Measurements from ENCODE around the gene TVP23A. TPM values are rescaled to one million over a fixed set of nuclear protein-coding genes. Genes with fewer than 3 reads are reported as not detected.

TVP23A gene
- total RNA-seq, 8 experiments from 2014 or later, result 0.15 to 5.5 (median 2.7) TPM

DNA sequence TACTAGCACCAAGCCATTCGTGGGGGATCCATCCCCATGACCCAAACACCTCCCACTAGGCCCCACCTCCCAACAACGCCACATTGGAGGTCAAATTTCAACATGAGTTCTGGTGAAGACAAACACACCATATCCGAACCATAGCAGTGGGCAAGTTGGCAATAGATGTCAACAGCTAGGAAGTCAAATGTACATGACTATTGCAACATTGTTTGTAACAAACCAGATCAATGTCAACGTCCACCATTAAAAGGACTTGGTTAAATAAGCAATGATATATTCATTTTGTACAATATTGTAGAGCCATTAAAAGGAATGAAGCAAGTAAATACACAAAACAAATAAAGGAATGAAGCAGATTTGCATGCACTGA is 31.9 kb upstream of the TVP23A start:
- H3K27ac ChIP-seq, result no peak overlapping the region
- ATAC-seq (replicated peaks in 6 of 8), result no peak
- no peak overlapping the region for H3K4me3 ChIP-seq
- in situ Hi-C loops (cut with MboI; ENCODE audit: low pct_unique_long_range_greater_than_20kb in 2 of 9, low sequenced_read_pairs in 9 of 9, unreplicated experiment in 9 of 9), result no loop called here
- 0 to 100% (median 54%) methylated on average over 1 to 3 of the region's 4 CpGs; no CpG with 5 or more reads in 1 of the 10 experiments for WGBS, 10 experiments
- no peaks in the 10 kb centered on the region for H3K4me1 ChIP-seq (replicated peaks in 1 of 2)

DNA sequence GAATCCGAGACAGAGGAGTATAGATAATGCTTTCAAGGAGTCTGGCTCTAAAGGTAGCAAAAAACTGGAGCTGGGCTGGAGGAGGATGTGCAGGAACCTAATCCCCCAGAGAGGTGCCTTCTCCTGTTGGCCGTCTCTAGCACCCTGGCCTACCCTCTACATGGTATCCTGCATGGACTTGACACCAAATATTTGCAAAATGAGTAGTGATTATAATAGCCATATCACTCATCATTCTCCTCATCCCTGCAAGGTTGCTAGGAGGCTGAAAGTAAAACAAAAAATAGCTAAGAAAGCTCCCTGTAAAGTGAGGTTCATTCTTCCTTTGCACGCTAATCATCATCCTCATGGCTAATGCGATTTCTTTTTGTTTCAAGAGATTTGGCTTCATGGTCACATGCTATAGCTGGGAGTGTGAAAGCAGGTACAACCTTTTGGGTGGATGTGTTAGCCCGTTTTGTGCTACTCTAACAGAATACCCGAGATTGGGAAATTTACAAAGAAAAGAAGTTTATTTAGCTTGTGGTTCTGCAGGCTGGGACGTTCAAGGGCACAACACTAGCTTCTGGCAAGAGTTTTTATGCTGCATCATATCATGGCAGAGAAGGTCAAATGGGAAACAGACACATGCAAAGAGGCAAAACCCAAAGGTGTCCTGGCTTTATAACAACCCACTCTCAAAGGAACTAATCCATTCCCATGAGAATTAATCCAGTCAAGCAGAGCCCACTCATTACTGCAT is 31.3 kb upstream of the TVP23A start:
- in situ Hi-C loops (cut with MboI; ENCODE audit: low pct_unique_long_range_greater_than_20kb in 2 of 9, low sequenced_read_pairs in 9 of 9, unreplicated experiment in 9 of 9), result no loop called here
- 0 to 91% (median 30%) methylated on average over 1 to 7 of the region's 7 CpGs for WGBS, 10 experiments
- no peaks in the 10 kb centered on the region for H3K4me1 ChIP-seq (replicated peaks in 1 of 2)
- no peak overlapping the region for H3K4me3 ChIP-seq
- no peak for ATAC-seq (replicated peaks in 6 of 8)
- H3K27ac ChIP-seq, result no peak overlapping the region

DNA sequence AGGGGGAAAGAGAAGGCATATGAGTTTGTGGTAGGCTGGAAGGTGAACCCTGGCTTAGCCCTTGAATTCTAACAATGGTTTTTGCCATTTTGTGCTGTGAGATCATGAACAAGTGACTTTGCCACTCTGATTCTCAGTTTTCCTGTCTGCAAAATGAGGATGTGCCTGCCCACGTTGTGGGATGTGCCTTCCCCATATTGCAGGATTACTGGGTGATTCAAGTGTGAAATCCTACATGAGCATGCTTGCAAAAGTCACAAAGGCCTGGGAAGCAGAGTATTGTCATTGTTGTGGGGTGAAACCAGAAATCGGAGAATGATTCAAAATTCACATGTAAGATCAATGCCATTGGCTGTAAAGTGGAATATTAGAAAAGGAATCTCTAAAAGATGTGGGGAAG is 28.6 kb upstream of the TVP23A start:
- in situ Hi-C loops (cut with MboI; ENCODE audit: low pct_unique_long_range_greater_than_20kb in 2 of 9, low sequenced_read_pairs in 9 of 9, unreplicated experiment in 9 of 9), result no loop called here
- 0 to 80% (median 49%) methylated on average over 1 to 2 of the region's 2 CpGs; no CpG with 5 or more reads in 2 of the 10 experiments for WGBS, 10 experiments
- ATAC-seq (replicated peaks in 6 of 8), result no peak

DNA sequence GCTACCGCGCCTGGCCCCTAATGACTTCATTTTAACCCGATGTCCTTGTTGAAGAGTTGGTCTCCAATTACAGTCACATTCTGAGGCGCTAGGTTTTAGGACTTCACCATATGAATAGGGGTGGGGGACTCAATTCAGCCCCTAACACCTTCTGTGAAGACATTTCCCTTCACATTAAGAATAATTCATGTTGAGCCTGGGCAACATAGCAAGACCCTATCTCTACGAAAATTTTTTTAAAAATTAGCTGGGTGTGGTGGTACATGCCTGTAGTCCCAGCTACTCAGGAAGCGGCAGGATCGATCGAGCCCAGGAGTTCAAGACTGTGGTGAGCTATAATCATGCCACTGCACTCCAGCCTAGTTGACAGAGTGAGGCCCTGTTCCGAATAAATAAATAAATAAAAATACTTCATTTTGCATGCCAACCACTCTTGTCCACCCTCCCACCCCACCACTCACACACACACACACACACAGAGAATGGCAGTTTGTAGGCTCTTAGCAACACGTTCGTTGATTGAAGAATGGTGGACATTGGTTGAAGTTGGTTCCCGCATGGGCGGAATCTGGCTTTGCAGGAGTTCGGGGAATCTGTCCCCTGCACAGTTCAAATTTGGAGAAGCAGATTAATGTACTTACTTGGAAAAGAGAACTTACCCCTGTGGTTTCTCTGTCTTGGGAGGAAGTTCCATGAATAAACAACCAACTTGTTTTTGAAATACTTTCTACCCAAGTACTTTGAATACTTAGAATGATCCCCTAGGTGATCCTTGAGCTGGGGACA is 27.8 kb upstream of the TVP23A start:
- WGBS, 10 experiments, result 0 to 100% (median 90%) methylated on average over 1 to 8 of the region's 14 CpGs; no CpG with 5 or more reads in 3 of the 10 experiments
- in situ Hi-C loops (cut with MboI; ENCODE audit: low pct_unique_long_range_greater_than_20kb in 2 of 9, low sequenced_read_pairs in 9 of 9, unreplicated experiment in 9 of 9), result no loop called here
- no peak overlapping the region for H3K4me3 ChIP-seq
- no peak overlapping the region for H3K27ac ChIP-seq
- ATAC-seq (replicated peaks in 6 of 8), result no peak
- H3K4me1 ChIP-seq (replicated peaks in 1 of 2), result no peaks in the 10 kb centered on the region

More for the DNA sequence above, 28.6 kb upstream of the TVP23A start:
- Histone ChIP-seq H3K4me3 (no peak overlapping the region), H3K4me1 (replicated peaks in 1 of 2) (no peaks in the 10 kb centered on the region), H3K27ac (no peak overlapping the region)

DNA sequence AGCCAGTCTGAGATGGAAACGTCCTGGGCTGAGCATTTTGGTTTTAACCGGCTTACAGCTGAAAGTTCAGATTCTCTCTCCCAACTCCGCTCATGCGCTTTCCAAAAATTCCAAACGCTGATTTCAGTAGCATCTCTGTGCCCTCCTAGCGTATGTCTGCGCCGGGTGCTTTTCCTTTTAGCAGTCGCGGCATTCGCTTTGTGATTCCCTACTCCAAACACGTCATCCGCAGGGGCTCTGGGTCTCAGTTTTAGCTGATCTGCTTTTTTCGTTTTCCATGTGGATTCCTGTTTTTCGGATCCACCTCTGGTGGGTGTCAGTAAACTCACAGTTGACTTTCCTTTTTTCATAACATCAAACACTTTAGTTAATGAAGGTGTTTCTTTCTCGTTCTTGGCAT is 22.1 kb upstream of the TVP23A start:
- Histone ChIP-seq H3K27ac (no peak overlapping the region), H3K4me3 (no peak overlapping the region), H3K4me1 (replicated peaks in 1 of 2) (no peaks in the 10 kb centered on the region)
- in situ Hi-C loops (cut with MboI; ENCODE audit: low pct_unique_long_range_greater_than_20kb in 2 of 9, low sequenced_read_pairs in 9 of 9, unreplicated experiment in 9 of 9), result no loop called here
- 17 to 93% (median 79%) methylated on average over 1 to 16 of the region's 16 CpGs; no CpG with 5 or more reads in 1 of the 10 experiments for WGBS, 10 experiments
- ATAC-seq (replicated peaks in 6 of 8), result no peak

DNA sequence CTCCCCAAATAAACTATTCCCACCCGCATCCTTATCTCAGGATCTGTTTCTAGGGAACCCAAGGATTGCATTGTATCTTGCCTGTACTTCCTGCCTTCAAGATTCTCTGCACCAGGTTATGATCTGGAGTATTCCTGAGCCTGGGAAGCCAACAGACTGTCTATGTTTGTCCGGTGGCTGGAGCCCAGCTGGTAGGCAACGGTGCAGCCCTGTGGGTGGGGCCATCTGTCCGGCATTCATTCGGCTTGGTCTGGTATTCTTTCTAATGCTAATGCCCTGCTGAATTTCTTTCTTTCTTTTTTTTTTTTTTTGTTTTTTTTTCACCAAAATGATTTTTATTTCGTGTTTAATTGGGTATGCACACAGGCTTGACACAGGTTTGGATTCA is 20.7 kb upstream of the TVP23A start:
- WGBS, 10 experiments, result 0 to 60% (median 20%) methylated on average over 1 to 6 of the region's 6 CpGs
- Histone ChIP-seq H3K27ac (no peak overlapping the region), H3K4me1 (replicated peaks in 1 of 2) (no peaks in the 10 kb centered on the region), H3K4me3 (no peak overlapping the region)
- in situ Hi-C loops (cut with MboI; ENCODE audit: low pct_unique_long_range_greater_than_20kb in 2 of 9, low sequenced_read_pairs in 9 of 9, unreplicated experiment in 9 of 9), result no loop called here
- peak in 5 of 8 experiments; percentile 26 to 80 (median 70) for ATAC-seq (replicated peaks in 6 of 8)

DNA sequence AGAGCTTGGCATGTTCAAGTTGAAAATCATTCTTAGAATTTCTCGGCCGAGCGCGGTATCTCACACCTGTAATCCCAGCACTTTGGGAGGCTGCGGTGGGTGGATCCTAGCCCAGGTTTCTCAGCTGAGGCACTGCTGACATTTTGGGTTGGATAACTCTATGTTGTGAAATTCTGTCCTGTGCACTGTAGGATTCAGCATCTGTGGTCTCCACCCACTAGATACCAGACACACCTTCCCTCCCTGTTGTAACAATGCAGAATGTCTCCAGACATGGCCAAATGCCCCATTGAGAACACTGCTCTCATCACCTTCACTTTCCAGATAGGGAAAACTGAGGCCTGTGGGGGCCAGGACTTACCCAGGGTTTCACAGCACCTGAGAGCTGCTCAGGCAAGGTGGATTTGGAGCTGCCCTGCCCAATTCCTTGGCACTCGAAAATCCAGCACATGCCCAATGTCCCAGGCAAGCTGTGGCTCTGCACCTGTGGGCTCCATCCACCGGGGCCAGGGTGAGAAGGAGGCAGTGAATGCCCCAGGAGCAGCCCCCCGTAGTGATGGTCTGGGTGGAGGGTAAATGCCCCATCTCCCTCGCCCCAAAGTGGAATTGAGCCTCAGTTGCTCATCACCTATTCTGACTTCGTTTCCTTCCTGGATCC is 20.2 kb upstream of the TVP23A start:
- in situ Hi-C loops (cut with MboI; ENCODE audit: low pct_unique_long_range_greater_than_20kb in 2 of 9, low sequenced_read_pairs in 9 of 9, unreplicated experiment in 9 of 9), result no loop called here
- peak in 1 of 8 experiments; percentile 73 for ATAC-seq (replicated peaks in 6 of 8)
- Histone ChIP-seq H3K4me1 (replicated peaks in 1 of 2) (no peaks in the 10 kb centered on the region), H3K27ac (no peak overlapping the region), H3K4me3 (no peak overlapping the region)
- WGBS, 10 experiments, result 17 to 100% (median 81%) methylated on average over 1 to 4 of the region's 10 CpGs; no CpG with 5 or more reads in 5 of the 10 experiments

DNA sequence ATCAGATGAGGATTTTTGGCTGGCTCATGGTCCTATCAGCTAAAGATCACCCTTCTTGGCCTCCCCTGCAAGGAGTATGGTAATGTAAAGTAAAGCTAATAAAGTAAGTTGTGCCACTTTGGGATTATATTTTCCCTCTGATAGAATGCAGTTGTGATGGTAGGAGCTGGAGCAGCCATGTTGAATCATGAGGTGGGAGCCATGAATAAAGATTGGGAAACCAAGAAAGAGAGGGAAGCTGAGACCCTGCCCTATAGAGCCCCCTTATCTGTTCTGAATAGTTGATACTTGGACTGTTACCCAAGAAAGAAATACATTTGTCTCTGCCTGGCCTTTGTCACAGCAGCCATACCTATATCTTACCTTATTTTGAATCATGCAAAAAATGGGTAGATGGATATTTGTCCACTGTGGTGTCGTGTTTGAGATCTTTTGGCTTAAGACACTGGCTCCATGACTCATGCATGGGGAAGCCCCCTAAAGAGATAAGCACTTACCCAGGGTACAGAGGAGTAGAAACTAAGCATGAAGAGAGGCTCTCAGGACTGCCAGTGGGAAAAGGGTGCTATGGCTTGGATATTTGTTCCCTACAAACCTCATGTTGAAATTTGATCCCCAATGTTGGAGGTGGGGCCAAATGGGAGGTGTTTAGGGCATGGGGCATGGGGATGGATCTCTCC is 17.7 kb upstream of the TVP23A start:
- H3K4me3 ChIP-seq, result no peak overlapping the region
- H3K4me1 ChIP-seq (replicated peaks in 1 of 2), result no peaks in the 10 kb centered on the region
- in situ Hi-C loops (cut with MboI; ENCODE audit: low pct_unique_long_range_greater_than_20kb in 2 of 9, low sequenced_read_pairs in 9 of 9, unreplicated experiment in 9 of 9), result no loop called here
- H3K27ac ChIP-seq, result no peak overlapping the region
- no peak for ATAC-seq (replicated peaks in 6 of 8)
- WGBS, 10 experiments, result 50 to 67% (median 60%) methylated on average over 1 of the region's 1 CpG; no CpG with 5 or more reads in 6 of the 10 experiments

DNA sequence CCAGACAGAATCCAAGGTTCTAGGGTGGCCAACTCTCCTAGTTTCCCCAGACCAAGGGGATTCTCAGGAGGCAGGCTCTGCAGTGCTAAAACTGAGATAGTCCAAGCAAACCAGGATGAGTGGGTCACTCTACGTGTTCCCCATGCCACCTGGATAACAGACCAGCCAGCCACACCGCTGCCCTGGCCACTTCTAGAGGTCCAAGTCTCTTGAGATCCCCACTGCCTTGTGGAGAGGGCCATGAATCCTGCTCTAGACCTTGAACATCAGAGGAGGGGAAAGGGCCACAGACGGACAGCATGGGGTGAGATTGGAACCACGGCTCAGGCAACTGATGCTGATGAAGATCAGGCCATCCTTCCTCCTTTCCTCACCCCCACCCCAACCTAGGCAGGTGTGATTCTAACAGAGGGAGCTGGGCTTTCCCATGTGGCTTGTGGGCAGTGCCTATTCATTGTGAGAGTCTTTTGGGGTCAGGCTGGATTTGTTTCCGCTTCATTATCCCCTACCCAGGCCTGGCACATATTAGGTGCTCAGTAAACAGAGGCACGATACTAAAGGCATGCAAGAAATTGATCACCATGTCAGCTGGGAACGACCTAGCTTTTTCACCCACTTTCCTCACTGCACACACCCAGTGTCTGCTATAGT is 16.8 kb upstream of the TVP23A start:
- no peak for ATAC-seq (replicated peaks in 6 of 8)
- Histone ChIP-seq H3K4me3 (no peak overlapping the region), H3K27ac (no peak overlapping the region), H3K4me1 (replicated peaks in 1 of 2) (no peaks in the 10 kb centered on the region)
- in situ Hi-C loops (cut with MboI; ENCODE audit: low pct_unique_long_range_greater_than_20kb in 2 of 9, low sequenced_read_pairs in 9 of 9, unreplicated experiment in 9 of 9), result no loop called here
- 24 to 80% (median 57%) methylated on average over 2 to 4 of the region's 7 CpGs; no CpG with 5 or more reads in 4 of the 10 experiments for WGBS, 10 experiments

DNA sequence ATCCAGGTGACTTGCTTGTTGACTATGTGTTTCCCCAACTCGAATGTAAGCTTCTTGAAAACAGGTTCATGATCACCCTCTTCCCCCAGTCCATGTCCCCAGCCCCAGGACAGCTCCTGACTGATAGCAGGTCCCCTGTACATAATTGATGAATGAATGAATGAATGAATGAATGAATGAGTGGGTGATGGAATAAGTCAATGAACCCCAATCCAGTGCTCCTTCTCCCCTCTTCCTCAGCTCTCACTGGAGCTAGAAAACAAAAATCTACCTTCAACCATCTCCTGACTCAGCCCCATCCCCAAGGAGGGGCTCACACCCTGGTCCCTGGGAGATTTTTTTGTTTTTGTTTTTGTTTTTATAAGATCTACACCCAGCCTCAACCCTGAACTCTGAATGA is 16.2 kb upstream of the TVP23A start:
- no peak overlapping the region for H3K27ac ChIP-seq
- no peak overlapping the region for H3K4me3 ChIP-seq
- in situ Hi-C loops (cut with MboI; ENCODE audit: low pct_unique_long_range_greater_than_20kb in 2 of 9, low sequenced_read_pairs in 9 of 9, unreplicated experiment in 9 of 9), result no loop called here
- ATAC-seq (replicated peaks in 6 of 8), result no peak
- 50 to 71% (median 60%) methylated on average over 1 of the region's 1 CpG; no CpG with 5 or more reads in 7 of the 10 experiments for WGBS, 10 experiments
- no peaks in the 10 kb centered on the region for H3K4me1 ChIP-seq (replicated peaks in 1 of 2)

DNA sequence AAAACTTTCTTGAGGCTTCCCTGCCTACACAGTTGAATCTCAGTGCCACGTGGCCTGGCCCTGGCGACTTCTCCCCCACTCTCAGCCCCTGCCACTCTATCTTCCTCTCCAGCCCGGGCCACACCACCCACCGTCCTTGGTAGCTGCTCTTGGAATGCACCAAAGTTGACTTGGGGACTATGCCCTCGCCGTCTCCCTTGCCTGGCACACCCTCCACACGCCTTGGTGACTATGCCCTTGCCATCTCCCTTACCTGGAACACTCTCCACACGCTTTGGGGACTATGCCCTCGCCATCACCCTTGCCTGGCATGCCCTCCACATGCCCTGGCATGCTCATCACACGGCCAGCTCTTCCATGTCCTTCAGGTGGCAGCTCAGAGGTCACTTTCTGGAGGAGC is 15.5 kb upstream of the TVP23A start:
- H3K4me1 ChIP-seq (replicated peaks in 1 of 2), result no peaks in the 10 kb centered on the region
- no peak for ATAC-seq (replicated peaks in 6 of 8)
- in situ Hi-C loops (cut with MboI; ENCODE audit: low pct_unique_long_range_greater_than_20kb in 2 of 9, low sequenced_read_pairs in 9 of 9, unreplicated experiment in 9 of 9), result no loop called here
- no peak overlapping the region for H3K4me3 ChIP-seq
- H3K27ac ChIP-seq, result no peak overlapping the region
- 40 to 100% (median 75%) methylated on average over 1 to 6 of the region's 10 CpGs; no CpG with 5 or more reads in 4 of the 10 experiments for WGBS, 10 experiments

DNA sequence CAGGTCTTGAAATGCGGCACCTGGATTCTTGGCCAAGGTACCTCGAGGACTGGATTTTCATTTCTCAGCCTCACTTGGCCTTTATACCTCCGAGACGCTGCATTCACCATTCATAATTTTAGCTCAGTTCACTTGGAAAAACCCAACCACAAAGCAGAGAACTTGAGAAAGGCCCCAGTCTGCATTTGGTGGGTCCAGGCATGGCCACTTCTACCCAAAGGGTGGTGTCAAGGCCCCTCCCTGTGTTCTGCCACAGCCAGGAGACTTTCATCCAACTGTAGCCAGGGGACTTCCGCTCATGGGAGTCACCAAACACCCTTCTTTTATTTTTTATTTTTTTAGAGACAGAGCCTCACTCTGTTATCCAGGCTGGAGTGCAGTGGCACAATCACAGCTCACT is 14.7 kb upstream of the TVP23A start:
- in situ Hi-C loops (cut with MboI; ENCODE audit: low pct_unique_long_range_greater_than_20kb in 2 of 9, low sequenced_read_pairs in 9 of 9, unreplicated experiment in 9 of 9), result no loop called here

More for the DNA sequence above, 14.7 kb upstream of the TVP23A start:
- ATAC-seq (replicated peaks in 6 of 8), result no peak
- Histone ChIP-seq H3K27ac (no peak overlapping the region), H3K4me1 (replicated peaks in 1 of 2) (no peaks in the 10 kb centered on the region), H3K4me3 (no peak overlapping the region)
- 60 to 100% (median 86%) methylated on average over 1 to 5 of the region's 5 CpGs; no CpG with 5 or more reads in 4 of the 10 experiments for WGBS, 10 experiments
